Activated gamma-delta T cell treated with anti-CD3 and anti-CD28 coated beads, Interleukin-2, amount 50 U/mL, for 16 hours (primary cell): ENCODE results near the gene NCOA1.
"Not testable (repeated sequence)": the region's sequence is repeated elsewhere in the genome, so short reads cannot be mapped to it uniquely, and the experiment has no call there.

Experiments
- DNase-seq: peaks from one replicate; pipeline ENCODE4 v3.0.0-alpha.2; 2020; ENCODE audit warnings: low read depth

Gene NCOA1

GRCh38 chr2:24579053-24579803, 88.2 kb downstream of the NCOA1 start:
- DNase-seq = no peak

GRCh38 chr2:24580561-24580960, 89.5 kb downstream of the NCOA1 start:
- no peak for DNase-seq

GRCh38 chr2:24581971-24582370, 90.9 kb downstream of the NCOA1 start:
- not testable (repeated sequence) for DNase-seq

- peak; percentile 7 for DNase-seq
Observed at GRCh38 chr2:24586955-24587354, 95.9 kb downstream of the NCOA1 start.

GRCh38 chr2:24588294-24588693, 97.2 kb downstream of the NCOA1 start:
- DNase-seq = no peak

GRCh38 chr2:24592441-24593100, 101.5 kb downstream of the NCOA1 start:
- no peak for DNase-seq

GRCh38 chr2:24594283-24594682, 103.2 kb downstream of the NCOA1 start:
- DNase-seq = no peak

GRCh38 chr2:24597181-24597870, 106.3 kb downstream of the NCOA1 start:
- DNase-seq = no peak

- DNase-seq = not testable (repeated sequence)
Observed at GRCh38 chr2:24600140-24600539, 109.1 kb downstream of the NCOA1 start.

- DNase-seq = no peak
Observed at GRCh38 chr2:24611631-24612030, 120.6 kb downstream of the NCOA1 start.

GRCh38 chr2:24613154-24613814, 122.2 kb downstream of the NCOA1 start:
- DNase-seq = no peak

- no peak for DNase-seq
Observed at GRCh38 chr2:24616616-24617015, 125.6 kb downstream of the NCOA1 start.

- DNase-seq = no peak
Observed at GRCh38 chr2:24617424-24617823, 126.4 kb downstream of the NCOA1 start.

GRCh38 chr2:24618144-24618543, 127.1 kb downstream of the NCOA1 start:
- no peak for DNase-seq

- DNase-seq = no peak
Observed at GRCh38 chr2:24618680-24619079, 127.6 kb downstream of the NCOA1 start.

- DNase-seq = no peak
Observed at GRCh38 chr2:24620936-24621335, 129.9 kb downstream of the NCOA1 start.

GRCh38 chr2:24621779-24622538, 130.9 kb downstream of the NCOA1 start:
- no peak for DNase-seq

GRCh38 chr2:24623535-24623934, 132.5 kb downstream of the NCOA1 start:
- DNase-seq = no peak

GRCh38 chr2:24625728-24626127, 134.7 kb downstream of the NCOA1 start:
- DNase-seq = no peak

GRCh38 chr2:24626131-24626530, 135.1 kb downstream of the NCOA1 start:
- no peak for DNase-seq

GRCh38 chr2:24628746-24629145, 137.7 kb downstream of the NCOA1 start:
- DNase-seq = no peak

GRCh38 chr2:24632172-24632571, 141.1 kb downstream of the NCOA1 start:
- DNase-seq = no peak
